ENCODE data around the gene ASB2.

Gene ASB2

GRCh38 chr14:93912782-93913181 is 63.6 kb downstream of the ASB2 start:
- Histone ChIP-seq H3K9me3 (ENCODE audit: insufficient read depth, low read length) (no peaks in the 10 kb centered on the region), H3K79me2 (ENCODE audit: low read length) (no peaks in the 10 kb centered on the region)

DNA sequence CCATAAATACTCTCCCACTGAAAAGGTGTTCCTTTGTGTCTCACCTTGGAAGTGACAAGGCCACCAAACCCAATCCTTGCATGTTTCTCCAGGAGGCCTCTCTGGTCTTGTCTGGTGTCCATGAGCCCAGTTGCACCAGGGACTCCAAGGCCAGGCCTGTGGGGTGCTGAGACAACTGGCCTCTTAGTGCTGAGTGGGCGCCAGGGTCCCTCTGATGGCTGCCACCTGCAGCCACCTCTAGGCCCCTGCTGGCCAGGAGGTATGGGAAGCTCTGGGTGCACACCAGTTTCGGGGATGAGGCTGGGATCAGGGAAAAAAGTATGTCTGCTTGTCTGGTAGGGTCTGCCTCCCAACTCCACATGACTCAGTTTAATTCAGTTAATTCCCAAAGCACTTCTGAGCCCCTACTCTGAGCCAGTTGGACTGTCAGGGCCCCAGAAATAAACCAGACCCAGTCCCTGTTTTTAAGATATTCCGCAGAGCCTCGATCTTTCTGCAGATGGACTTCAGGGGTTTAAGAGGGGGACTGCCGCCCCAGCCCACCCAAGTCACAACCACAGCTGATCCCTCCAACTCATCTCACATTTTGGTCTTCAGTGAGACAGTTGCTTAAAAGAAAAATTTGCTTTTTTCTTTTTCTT is 64.3 kb downstream of the ASB2 start:
- no peaks in the 10 kb centered on the region for H3K9me3 ChIP-seq (ENCODE audit: insufficient read depth, low read length)
- H3K27me3 ChIP-seq (ENCODE audit: low read depth, low read length): 0 out of 2 replicates have a peak, but pooled peaks cover 1% of the 10 kb centered on the region
- H3K4me3 ChIP-seq (ENCODE audit: low read length): no peak overlapping the region
- no peaks in the 10 kb centered on the region for H3K36me3 ChIP-seq (replicated peaks; ENCODE audit: low read depth, low read length)
- H3K27ac ChIP-seq (ENCODE audit: low read length): no peak overlapping the region
- no peak overlapping the region for H3K9ac ChIP-seq (ENCODE audit: low read length)
- H3K4me1 ChIP-seq (ENCODE audit: low read length): no peaks in the 10 kb centered on the region
- no peak overlapping the region for H2AFZ ChIP-seq (ENCODE audit: low read depth, low read length)
- no peaks in the 10 kb centered on the region for H4K20me1 ChIP-seq (ENCODE audit: insufficient read depth, low read length)
- H3K79me2 ChIP-seq (ENCODE audit: low read length): no peaks in the 10 kb centered on the region
- no peak overlapping the region for H3K4me2 ChIP-seq (ENCODE audit: low read length)
- TF ChIP-seq CTCF (IDR thresholded peaks at IDR 0.05; ENCODE audit: low read depth, low read length) (no peak), EZH2phosphoT487 (IDR thresholded peaks at IDR 0.05; ENCODE audit: low read depth) (no peak)

More at GRCh38 chr14:93912782-93913181, 63.6 kb downstream of the ASB2 start:
- Histone ChIP-seq H2AFZ (ENCODE audit: low read depth, low read length) (no peak overlapping the region), H3K4me3 (ENCODE audit: low read length) (no peak overlapping the region), H3K4me1 (ENCODE audit: low read length) (no peaks in the 10 kb centered on the region), H3K4me2 (ENCODE audit: low read length) (no peak overlapping the region), H4K20me1 (ENCODE audit: insufficient read depth, low read length) (no peaks in the 10 kb centered on the region), H3K9ac (ENCODE audit: low read length) (no peak overlapping the region), H3K27ac (ENCODE audit: low read length) (no peak overlapping the region), H3K27me3 (ENCODE audit: low read depth, low read length) (0 out of 2 replicates have a peak, but pooled peaks cover 5% of the 10 kb centered on the region), H3K36me3 (replicated peaks; ENCODE audit: low read depth, low read length) (no peaks in the 10 kb centered on the region)
- TF ChIP-seq EZH2phosphoT487 (IDR thresholded peaks at IDR 0.05; ENCODE audit: low read depth) (no peak), CTCF (IDR thresholded peaks at IDR 0.05; ENCODE audit: low read depth, low read length) (no peak)

- H3K4me1 ChIP-seq (ENCODE audit: low read length): peaks cover 2% of the 10 kb centered on the region; the same call in 1 of the 2 replicates
- TF ChIP-seq EZH2phosphoT487 (IDR thresholded peaks at IDR 0.05; ENCODE audit: low read depth) (no peak), CTCF (IDR thresholded peaks at IDR 0.05; ENCODE audit: low read depth, low read length) (no peak)
- H4K20me1 ChIP-seq (ENCODE audit: insufficient read depth, low read length): no peaks in the 10 kb centered on the region
- H3K27me3 ChIP-seq (ENCODE audit: low read depth, low read length): peaks cover 7% of the 10 kb centered on the region
- no peak overlapping the region for H3K9ac ChIP-seq (ENCODE audit: low read length)
- H3K4me2 ChIP-seq (ENCODE audit: low read length): no peak overlapping the region
- no peak overlapping the region for H3K27ac ChIP-seq (ENCODE audit: low read length)
- no peaks in the 10 kb centered on the region for H3K79me2 ChIP-seq (ENCODE audit: low read length)
- H2AFZ ChIP-seq (ENCODE audit: low read depth, low read length): no peak overlapping the region
- no peak overlapping the region for H3K4me3 ChIP-seq (ENCODE audit: low read length)
- no peaks in the 10 kb centered on the region for H3K36me3 ChIP-seq (replicated peaks; ENCODE audit: low read depth, low read length)
- no peaks in the 10 kb centered on the region for H3K9me3 ChIP-seq (ENCODE audit: insufficient read depth, low read length)
Observed at GRCh38 chr14:93909429-93910128, 66.8 kb downstream of the ASB2 start.
